ENCODE results near the gene RNPS1.

RNPS1 gene

DNA sequence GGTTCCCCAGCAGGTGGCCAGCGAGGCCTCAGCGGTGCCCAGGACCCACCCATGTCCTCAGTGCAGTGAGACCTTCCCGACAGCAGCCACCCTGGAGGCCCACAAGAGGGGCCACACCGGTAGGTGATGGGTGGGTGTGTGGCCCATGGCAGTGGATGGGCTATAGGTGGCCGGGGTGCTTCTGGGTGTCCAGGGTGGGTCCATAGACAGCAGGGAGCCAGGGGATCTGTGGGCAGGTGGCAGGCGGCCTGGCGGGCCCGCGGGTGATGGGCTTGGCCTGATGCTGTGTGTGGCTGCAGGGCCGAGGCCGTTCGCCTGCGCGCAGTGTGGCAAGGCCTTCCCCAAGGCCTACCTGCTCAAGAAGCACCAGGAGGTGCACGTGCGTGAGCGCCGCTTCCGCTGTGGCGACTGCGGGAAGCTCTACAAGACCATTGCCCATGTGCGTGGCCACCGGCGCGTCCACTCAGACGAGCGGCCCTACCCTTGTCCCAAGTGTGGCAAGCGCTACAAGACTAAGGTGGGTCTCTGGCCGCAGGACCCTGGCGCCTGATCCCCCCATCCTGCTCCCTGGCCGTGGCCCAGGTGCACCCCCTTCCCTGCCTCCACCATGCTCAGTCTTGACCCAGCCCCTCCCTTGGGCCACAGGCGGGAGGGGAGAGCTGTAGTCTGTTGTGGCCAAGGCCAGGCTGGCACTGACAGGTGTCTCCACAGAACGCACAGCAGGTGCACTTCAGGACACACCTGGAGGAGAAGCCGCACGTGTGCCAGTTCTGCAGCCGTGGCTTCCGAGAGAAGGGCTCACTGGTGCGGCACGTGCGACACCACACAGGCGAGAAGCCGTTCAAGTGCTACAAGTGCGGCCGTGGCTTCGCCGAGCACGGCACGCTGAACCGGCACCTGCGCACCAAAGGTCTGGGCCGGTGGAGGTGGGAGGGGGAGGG, 33.8 kb downstream of the RNPS1 start:
- DNase-seq = no peak

DNA sequence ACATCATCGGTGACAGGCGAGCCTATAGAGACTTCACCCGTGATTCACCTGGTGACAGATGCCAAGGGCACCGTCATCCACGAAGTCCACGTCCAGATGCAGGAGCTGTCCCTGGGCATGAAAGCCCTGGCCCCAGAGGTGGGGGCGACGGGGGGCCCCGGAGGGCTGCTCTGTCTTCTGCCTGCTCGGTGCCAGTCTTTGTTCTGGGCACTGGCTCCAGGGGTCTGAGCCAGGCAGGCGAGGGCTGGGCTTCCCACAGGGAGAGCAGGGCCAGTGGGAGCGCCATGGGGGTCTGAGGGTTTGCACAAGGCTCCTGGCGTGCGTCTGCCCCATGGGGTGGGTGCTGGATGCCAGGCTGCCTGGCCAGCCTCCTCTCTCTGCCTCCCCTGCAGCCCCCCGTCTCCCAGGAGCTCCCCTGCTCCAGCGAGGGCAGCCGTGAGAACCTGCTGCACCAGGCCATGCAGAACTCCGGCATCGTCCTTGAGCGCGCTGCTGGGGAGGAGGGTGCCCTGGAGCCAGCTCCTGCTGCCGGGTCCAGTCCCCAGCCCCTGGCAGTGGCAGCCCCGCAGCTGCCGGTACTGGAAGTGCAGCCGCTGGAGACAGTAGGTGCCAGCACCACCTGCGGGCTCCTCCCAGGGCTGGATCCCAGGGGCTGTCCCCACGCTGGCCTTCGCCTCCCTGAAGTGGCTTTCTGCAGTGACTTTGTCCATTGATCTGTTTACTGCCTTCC, 34.7 kb downstream of the RNPS1 start:
- DNase-seq = no peak

DNA sequence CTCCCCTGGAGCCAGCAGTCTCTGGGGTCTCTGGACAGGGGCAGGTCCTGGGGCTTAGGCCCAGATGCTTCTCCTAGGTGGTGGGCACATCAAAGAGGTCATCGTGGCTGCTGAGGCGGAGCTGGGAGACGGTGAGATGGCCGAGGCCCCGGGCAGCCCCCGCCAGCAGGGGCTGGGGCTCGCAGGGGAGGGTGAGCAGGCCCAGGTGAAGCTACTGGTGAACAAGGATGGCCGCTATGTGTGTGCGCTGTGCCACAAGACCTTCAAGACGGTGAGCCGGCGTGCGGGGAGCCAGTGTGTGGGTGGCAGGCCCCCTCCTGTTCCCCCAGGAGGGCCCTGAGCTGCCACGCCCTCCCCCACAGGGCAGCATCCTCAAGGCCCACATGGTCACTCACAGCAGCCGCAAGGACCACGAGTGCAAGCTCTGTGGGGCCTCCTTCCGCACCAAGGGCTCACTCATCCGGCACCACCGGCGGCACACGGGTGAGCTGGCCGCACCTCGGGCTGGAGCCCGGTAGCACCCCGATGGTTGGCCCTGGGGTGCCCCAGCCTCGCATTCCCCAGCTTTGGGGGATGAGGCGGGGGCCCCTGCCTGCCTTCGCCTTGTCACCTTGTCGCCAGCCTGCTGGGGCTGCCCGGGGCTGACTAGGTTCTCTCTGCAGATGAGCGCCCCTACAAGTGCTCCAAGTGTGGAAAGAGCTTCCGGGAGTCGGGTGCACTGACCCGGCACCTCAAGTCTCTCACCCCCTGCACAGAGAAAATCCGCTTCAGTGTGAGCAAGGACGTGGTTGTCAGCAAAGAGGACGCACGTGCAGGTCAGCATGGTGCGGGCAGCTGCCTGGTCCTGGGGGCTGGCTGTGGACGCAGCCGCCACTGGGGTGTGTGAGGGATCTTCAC, 35.6 kb downstream of the RNPS1 start:
- DNase-seq = no peak

DNA sequence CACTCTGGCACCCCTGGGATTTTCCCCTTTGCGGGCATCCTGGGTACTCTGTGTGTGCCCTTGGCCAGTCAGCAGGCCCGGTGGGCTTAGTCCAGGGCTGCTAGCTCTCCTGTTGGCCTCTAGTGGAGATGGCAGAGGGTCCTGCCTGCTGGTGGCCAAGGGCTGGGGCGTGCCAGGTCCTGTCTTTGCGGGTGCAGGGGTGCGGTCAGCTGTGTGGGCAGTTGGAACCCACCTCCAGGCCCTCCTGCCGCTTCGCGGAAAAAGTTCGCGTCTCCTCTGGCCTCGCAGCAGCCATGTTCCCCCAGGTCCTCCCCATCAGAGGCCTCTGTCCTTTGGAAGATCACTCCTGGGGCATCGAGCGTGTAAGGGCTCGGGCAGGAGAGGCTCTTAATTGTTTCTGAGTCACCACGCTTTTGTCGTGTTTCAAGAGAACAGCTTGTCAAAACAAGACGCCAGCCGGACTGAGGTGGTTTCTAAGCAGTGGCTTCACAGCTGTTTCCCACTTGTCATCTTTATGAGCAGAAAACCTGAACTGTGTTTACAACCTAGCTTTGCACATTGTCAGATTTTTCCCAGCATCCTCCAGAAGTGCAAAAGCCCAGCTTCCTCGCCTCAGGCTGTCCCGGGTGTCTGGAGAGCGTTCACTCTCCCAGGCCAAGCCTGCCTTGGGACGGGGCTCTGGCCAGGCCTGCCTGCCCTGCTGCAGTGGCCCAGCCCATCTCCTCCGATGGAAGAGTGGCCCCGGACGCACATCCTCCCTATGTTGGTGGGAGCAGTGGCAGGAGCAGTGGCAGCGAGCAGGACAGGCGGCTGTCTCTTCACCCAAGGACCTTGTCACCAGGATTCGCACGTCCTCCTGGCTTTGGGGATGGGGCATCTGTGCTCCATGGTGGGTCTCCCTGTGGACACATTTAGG, 36.7 kb downstream of the RNPS1 start:
- no peak for DNase-seq

DNA sequence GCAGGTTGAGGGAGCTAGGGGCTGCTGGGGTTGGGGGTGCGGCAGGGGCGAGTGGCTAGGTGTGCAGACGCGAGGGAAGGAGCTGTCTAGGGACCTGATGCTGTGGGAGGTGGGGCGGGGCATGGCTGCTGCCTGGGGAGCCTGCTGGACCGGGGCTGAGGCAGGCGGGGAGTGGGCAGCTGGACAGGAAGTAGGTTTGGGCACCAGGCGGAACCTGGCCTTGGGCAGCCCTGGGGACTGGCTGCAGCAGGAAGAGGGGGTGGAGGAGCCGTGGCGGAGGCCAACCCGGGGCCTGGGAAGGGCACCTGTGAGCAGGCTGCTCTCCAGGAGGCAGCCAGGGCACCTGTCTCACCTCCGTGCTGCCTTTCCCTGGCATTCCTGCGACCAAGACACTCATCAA, 37.5 kb downstream of the RNPS1 start:
- DNase-seq = no peak

DNA sequence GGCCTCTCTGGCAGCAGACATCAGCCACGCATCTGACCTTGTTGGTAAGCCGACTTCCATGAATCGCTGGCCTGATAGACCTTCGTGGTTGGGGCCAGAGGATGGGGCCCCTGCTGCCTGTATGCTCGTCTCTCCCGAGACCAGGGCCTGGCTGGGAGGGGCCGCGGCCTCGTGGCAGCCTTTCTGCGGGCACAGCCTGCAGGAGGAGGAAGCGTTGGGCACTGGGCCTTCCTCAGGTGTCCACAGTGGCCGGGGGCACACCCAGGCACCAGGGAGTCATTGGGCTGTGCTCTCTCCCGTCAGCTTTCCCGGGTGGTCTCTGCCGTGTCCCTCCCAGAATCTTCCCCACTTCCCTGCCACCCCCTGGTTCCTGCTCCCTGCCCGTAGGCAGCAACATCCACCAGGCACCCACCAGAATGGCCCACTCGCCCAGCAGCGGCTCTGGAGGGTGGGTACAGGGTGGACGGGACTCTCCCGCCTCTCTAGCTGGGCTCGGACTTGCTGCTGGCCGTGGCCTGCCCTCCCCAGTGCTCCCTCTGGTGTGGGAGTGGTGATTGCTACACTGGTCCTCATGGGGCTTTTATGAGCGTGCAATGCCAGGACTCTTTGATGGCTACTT, 38.2 kb downstream of the RNPS1 start:
- DNase-seq = no peak

DNA sequence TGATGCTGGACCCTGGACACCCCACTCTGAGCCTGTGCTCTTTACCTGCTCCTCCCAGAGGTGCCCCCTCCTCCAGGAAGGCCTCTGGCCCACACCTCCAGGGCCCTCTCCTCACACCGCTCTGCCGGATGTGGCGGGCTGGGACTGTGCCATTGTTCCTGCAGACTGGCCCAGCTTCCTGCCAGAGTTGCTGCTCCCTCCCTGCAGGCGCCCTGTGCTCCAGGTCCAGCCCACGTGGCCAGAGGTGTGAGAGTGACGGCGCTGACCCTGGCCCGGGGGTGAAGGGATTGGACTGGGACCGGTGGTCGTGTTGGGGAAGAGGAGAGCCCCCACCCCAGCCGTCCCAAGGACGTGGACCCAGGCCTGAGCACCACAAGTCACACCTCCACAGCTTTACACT, 38.8 kb downstream of the RNPS1 start:
- no peak for DNase-seq

DNA sequence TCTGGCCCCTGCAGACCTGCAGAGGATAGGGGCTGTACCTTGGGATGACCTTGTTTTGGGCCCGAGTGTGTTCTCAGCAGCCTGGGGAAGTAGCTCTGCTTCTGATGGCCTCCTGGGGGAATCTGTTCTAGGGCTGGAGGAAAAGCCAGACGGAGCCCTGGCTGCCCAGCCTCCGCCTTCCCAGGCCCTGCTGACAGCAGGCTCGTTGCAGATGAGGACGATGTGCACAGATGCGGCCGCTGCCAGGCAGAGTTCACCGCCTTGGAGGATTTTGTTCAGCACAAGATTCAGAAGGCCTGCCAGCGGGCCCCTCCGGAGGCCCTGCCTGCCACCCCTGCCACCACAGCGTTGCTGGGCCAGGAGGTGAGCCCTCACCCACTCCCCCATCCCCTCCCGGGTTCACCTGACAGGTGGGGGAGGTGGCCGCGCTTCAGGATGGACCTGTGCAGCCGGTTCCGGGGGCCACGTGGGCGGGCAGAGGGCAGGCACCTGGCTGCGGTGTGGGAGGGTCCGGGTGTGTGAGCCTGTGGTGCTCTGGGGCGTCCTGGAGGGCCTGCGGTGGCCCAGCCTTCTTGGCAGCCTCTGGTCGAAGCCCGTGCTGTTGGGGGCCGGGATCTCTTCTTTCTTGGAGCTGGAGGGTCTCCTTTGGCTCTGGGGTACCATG, 39.6 kb downstream of the RNPS1 start:
- DNase-seq = no peak

DNA sequence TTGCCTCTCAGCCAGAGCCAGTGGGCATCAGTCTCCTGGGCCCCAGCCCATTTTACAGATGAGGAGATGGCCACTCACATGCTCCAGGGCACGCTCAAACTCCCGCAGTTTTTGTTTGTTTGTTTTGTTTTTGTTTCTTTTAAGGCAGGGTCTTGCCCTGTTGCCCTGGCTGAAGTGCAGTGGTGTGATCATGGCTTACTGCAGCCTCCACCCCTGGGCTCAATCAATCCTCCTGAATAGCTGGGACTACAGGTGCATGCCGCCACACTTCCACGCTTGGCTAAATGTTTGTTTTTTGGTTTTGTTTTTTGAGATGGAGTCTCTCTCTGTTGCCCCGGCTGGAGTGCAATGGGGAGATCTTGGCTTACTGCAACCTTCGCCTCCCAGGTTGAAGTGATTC, 41.0 kb downstream of the RNPS1 start:
- no peak for DNase-seq

DNA sequence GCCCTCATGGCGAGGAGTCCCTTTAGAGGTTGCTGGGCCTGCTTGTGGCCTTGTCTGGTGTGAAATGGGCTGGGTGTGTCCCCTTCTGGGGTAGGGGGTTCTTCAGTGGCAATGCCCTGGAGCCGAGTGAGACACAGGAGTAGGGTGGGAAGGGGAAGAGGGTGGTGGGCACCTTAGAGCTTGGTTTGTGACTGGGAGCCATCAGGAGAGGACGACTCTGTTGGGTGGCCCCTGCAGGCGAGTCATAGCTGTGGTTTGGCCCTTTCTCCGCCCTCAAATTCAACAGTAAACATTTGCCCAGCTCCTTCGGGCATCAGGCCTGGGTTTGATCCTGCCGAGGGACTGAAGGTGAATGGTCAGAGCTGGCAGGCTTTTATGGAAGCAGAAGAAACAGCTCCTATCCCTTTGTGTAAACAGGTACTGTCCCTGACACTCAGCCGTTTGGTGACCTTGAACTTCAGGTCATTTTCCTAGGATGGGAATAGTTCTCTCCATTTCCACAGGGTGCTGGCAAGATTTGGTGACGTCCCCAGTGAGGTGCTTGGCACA, 41.6 kb downstream of the RNPS1 start:
- DNase-seq = no peak

DNA sequence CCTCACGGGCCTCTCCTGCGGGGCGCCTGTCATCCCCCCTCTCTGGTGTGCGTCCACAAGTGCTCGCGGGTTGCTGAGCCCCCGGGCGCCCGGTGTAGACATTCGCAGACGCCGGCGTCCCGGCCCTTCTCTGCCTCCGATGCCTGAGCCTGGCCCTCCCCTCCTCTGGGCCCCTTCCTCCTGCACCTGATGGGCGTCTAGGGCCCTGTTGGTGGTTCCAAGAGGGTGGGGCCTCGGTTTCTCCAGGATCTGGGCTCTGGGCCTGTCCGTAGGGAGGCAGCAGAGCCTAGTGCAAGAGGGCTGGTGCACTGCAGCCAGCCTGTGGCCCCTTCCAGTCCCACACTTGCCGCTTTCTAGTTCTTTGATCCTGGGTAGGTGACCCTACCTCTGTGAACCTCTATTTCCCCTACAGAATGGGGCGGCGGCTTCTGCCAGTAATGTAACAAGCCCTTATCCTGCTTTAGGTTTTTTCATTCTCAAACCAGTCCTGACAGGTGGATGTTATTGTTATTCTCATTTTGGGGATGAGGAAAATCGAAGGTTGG, 43.9 kb downstream of the RNPS1 start:
- DNase-seq = peak in 1 of 2 donors; percentile 26

DNA sequence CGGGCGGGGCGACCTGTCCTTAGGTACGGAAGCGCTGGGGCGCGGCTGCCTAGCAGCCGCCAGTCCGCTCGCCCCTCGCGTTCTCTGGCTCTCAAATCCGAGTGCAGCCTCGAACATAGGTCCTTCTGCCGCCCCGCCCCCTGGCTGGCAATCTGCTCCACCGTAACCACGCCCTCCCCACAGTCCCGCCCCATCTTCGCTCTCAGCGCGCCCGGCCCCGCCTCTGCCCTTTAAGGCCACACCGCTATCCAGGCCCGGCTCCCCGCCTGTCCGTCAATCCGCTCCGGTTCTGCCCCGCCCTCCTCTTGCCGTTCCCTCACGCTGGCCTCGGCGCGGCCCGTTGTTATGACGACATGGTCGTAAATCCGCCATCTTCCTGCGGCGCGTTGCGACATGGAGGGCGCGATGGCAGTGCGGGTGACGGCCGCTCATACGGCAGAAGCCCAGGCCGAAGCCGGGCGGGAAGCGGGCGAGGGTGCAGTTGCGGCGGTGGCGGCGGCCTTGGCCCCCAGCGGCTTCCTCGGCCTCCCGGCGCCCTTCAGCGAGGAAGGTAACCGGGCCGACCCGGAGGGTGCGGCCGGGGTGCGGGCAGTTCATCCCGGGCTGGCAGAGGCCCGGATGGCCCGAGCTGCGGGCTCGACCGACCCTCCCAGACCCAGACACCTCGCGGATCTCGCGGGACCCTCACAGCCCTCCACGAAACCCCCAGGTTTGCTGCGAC, 44.5 kb downstream of the RNPS1 start, which contains the start of gene E4F1:
Gene E4F1, plus strand, starts transcription at position 371 of the 721 bp plus-strand sequence. Its CDS starts 23 bp downstream, at position 394.
- DNase-seq = peak; percentile 99

DNA sequence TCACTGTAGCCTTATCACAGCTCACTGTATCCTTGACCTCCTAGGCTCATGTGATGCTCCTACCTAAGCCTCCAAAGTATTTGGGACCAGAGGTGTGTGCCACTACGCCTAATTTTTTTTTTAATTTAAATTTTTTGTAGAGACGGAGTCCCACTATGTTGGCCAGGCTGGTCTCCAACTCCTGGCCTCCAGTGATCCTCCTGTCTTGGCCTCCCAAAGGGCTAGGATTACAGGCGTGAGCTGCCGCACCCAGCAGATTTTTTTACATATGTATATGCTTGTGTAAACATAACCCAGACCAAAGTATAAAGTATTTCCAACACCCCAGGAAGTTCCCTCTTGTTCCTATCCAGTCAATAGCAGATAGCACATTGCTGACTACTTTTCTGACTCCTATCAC, 51.6 kb downstream of the RNPS1 start:
- DNase-seq = no peak

DNA sequence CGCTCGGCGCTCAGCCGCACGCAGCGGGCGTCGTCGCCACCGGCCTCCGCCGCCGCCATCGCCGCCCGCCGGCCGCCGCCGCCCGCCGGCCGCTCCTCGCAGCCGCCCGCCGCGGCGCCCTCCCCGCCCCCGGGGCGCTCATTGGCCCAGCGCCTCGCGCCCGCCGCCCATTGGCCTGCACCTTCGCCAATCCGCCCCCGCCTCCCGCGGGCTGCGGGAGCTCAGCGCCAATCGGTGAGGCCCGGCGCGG, 53.3 kb downstream of the RNPS1 start, which contains the start of gene PGP:
Gene PGP, minus strand, starts transcription at position 122 of the 250 bp plus-strand sequence. Its CDS starts 63 bp downstream, at position 59.
- DNase-seq = no peak

DNA sequence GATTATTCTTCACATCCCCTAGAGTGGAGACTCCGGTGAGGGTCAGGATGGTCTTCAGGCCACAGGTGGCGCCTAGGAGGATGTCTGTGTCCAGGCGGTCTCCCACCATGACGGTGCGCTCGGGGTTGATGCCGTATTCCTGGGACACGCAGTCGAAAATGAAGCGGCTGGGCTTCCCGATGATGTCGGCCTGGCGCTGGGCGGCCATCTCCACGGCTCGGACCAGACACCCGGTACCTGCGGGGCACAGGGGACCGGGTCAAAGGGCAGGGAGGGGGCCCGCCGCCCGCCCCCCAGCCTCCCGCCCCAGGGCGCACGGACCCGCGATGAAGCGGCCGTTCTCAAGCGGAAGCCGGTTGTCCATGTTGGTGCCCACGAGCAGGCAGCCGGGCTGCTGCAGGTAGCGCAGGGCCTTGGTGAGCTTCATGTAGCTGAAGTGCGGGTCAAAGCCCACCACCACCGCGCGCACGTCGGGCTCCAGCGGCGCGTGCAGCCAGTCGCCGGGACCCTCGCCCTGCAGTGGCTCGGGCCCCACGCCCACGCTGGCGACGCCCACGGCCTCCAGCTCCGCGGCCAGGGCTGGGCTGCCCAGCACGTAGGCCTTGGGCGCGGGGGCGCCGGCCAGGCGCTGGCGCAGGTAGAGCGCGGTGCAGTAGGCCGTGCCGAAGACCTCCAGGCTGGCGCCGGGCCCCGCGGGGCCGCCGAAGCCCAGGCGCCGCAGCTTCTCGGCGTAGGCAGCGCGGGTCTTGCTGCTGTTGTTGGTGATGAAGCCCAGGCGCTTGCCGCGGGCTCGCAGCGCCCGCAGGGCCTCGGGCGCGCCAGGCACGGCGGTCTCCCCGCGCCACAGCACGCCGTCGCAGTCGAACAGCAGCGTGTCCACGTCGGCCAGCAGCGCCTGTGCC, 53.9 kb downstream of the RNPS1 start:
- no peak for DNase-seq

DNA sequence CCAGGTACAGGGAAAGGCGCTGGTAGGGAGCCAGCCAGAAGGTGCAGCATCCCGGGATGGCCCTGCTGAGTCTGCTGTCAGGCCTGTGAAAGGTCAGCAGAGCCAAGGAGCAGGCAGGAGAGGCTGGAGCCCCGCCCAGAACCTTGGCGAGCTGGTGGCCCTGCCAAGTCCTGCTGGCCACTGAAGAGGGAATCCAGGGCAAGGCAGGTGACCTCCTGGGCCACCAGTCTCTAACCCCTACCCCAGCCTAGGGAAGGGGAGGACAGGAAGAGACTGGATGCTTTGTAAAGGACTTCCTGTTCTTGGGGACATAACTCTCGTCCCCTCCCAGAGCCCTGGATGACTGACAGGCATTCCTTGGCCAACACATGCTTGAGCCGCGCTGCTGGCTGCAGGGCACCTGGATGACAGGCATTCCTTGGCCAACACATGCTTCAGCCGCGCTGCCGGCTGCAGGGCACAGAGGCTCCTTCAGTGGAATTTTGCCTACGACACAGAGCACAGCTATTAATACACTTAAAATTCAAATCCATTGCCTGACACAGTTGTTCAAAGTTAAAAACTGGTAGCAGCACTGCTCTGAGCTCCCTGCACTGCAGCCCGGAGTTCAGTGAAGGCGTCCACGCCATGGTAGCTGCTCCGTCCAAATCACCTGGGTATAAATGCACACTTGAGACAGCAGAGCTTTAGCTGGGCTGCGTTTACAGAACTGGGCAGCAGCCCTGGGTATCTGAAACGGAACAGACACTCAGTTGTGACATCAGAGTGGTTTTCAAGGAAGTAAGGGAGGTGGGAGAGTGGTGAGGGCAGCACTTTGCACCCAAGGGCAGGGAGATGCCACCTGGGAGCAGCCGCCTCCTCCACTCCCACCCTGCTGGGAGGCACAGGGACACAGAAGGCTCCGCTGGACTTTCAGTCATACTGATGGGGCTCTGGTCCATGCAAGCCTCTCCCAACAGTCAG, 55.3 kb downstream of the RNPS1 start:
- DNase-seq = no peak

DNA sequence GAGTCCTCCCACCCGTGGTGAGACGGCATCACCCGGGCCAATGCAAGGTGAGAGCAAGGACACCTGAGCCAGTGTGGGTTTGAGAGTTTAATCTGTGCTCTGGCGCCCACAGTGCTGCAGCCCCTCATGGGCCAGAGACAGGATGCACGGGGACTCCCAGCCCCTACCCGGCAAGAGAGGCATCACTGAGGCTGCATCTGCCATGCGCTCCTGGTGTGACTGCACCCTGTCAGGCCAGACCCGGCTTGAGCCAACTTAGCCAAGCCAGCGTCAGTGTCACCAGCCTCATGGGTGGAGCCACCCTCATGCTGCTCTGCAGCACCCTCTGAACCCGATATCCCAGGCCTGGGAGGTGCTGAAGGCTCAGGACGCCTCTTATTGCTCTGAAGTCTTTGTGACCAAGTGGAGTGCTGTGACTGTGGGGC, 56.0 kb downstream of the RNPS1 start:
- DNase-seq = no peak
